ENCODE measurements around the gene MYH11. TPM values are rescaled to one million over a fixed set of nuclear protein-coding genes. Genes with fewer than 3 reads are reported as not detected.

MYH11 gene
- total RNA-seq, 1 donor from 2014 or later = 1.9 TPM

DNA sequence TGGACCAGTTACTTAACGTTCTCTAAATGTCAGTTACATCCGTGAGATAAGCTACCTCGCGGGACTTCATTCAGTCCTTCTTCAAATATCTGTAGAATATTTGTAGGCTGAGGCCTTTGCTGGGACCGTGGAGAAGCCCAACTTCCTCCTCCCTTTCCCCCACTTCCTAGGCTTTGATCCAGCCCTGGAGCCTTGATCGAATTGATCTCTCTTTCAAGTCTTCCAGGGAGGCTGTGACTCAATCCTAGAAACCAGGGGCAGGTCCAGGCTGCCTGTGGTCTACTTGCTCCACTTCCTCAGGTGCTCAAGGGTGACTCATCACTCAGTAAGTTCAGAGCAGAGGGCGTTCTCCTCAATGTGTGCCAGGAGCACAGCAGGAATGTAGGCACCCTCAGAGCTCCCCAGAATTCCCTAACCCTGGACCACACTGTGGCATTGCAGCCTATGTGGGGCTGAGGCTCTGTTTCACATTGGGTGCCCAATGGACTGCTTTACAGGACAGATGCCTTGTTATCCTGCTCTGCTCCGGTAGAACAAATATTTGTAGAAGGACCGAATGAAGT lies 42.8 kb upstream of the MYH11 start:
- DNase-seq (ENCODE audit: extremely low spot score, unreplicated experiment) = no peak
- H3K9me3 Mint-ChIP-seq (ENCODE audit: unreplicated experiment) = no peaks in the 10 kb centered on the region
- no peak overlapping the region for H3K27ac Mint-ChIP-seq (ENCODE audit: unreplicated experiment)
- H3K4me3 Mint-ChIP-seq (ENCODE audit: unreplicated experiment) = no peak overlapping the region
- H3K27me3 Mint-ChIP-seq (ENCODE audit: unreplicated experiment) = peaks cover 2% of the 10 kb centered on the region
- no peaks in the 10 kb centered on the region for H3K36me3 Mint-ChIP-seq (ENCODE audit: unreplicated experiment)
- TF ChIP-seq, protein P1, sequence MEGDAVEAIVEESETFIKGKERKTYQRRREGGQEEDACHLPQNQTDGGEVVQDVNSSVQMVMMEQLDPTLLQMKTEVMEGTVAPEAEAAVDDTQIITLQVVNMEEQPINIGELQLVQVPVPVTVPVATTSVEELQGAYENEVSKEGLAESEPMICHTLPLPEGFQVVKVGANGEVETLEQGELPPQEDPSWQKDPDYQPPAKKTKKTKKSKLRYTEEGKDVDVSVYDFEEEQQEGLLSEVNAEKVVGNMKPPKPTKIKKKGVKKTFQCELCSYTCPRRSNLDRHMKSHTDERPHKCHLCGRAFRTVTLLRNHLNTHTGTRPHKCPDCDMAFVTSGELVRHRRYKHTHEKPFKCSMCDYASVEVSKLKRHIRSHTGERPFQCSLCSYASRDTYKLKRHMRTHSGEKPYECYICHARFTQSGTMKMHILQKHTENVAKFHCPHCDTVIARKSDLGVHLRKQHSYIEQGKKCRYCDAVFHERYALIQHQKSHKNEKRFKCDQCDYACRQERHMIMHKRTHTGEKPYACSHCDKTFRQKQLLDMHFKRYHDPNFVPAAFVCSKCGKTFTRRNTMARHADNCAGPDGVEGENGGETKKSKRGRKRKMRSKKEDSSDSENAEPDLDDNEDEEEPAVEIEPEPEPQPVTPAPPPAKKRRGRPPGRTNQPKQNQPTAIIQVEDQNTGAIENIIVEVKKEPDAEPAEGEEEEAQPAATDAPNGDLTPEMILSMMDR (IDR thresholded peaks at IDR 0.05) = no peak
- peaks cover 7% of the 10 kb centered on the region for H3K4me1 Mint-ChIP-seq (ENCODE audit: unreplicated experiment)

DNA sequence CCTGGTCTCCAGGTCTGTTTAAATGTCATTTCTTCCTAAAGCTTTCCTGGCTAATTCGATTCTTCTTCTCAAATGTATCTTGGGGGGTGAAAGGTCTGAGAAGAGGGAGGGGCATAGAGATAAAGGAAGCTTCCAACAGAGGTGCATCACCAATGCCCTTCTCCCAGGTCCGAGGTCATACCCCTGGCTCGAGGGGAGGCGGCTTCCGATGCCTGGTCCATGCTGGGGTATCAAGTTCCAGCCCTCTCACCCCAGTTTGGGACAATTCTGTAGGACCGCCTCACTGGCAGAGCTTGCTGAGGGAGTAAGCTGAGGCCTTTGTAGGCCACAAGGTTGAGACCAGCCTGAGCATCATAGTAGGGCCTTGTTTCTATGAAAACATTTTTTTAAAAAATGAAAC lies 41.8 kb upstream of the MYH11 start:
- Mint-ChIP-seq H3K4me1 (ENCODE audit: unreplicated experiment) (peaks cover 7% of the 10 kb centered on the region), H3K9me3 (ENCODE audit: unreplicated experiment) (no peaks in the 10 kb centered on the region), H3K36me3 (ENCODE audit: unreplicated experiment) (no peaks in the 10 kb centered on the region), H3K27ac (ENCODE audit: unreplicated experiment) (no peak overlapping the region), H3K27me3 (ENCODE audit: unreplicated experiment) (no peaks in the 10 kb centered on the region), H3K4me3 (ENCODE audit: unreplicated experiment) (no peak overlapping the region)
- TF ChIP-seq, protein P1 (IDR thresholded peaks at IDR 0.05) = no peak
- no peak for DNase-seq (ENCODE audit: extremely low spot score, unreplicated experiment)

DNA sequence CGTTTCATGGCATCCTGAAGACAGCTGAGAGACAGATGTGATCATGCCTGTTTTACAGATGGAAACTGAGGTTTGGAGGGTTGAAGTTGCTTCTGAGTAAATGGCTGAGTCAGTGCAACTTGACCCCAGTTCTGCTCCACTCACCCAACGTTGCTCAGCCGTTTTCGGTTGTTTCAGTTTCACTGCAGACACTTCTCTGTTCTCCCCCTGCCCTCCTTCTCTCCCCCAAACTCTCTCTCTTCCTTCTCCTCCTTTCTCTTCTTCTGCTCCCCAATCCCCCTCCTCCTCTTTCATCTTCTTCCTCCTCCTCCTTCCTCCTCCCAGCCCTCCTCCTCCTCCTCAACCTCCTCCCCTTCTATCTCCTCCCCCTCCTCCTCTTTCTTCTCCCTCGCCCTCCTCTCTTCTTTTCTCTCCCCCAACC lies 41.0 kb upstream of the MYH11 start:
- Mint-ChIP-seq H3K4me3 (ENCODE audit: unreplicated experiment) (no peak overlapping the region), H3K4me1 (ENCODE audit: unreplicated experiment) (peaks cover 7% of the 10 kb centered on the region), H3K27ac (ENCODE audit: unreplicated experiment) (no peak overlapping the region), H3K36me3 (ENCODE audit: unreplicated experiment) (no peaks in the 10 kb centered on the region), H3K27me3 (ENCODE audit: unreplicated experiment) (no peaks in the 10 kb centered on the region), H3K9me3 (ENCODE audit: unreplicated experiment) (no peaks in the 10 kb centered on the region)
- no peak for DNase-seq (ENCODE audit: extremely low spot score, unreplicated experiment)
- TF ChIP-seq, protein P1 (IDR thresholded peaks at IDR 0.05) = no peak

DNA sequence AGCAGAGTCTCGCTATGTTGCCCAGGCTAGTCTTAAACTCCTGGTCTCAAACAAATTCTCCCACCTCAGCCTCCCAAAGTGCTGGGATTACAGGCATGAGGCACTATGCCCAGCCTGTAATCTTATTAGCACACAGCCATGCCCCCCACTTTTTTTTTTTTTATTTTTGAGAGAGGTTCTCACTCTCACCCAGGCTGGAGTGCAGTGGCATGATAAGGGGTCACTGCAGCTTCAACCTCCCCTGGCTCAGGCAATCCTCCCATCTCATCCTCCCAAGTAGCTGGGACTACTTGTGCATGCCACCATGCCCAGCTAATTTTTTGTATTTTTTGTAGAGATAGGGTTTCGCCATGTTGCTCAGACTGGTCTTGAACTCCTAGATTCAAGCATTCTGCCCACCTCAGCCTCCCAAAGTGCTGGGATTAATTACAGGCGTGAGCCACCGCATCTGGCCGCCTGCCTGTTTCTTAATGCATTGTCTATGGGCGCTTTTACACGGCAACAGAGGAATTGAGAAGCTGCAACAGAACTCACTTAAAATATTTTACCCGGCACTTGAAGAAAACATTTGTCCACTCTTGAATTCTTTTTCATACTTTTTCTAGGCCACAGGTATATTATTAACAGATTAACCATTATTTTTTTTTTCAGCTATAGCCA lies 40.4 kb upstream of the MYH11 start:
- peaks cover 7% of the 10 kb centered on the region for H3K4me1 Mint-ChIP-seq (ENCODE audit: unreplicated experiment)
- H3K36me3 Mint-ChIP-seq (ENCODE audit: unreplicated experiment) = no peaks in the 10 kb centered on the region
- no peaks in the 10 kb centered on the region for H3K27me3 Mint-ChIP-seq (ENCODE audit: unreplicated experiment)
- no peak overlapping the region for H3K4me3 Mint-ChIP-seq (ENCODE audit: unreplicated experiment)
- DNase-seq (ENCODE audit: extremely low spot score, unreplicated experiment) = no peak
- no peak overlapping the region for H3K27ac Mint-ChIP-seq (ENCODE audit: unreplicated experiment)
- H3K9me3 Mint-ChIP-seq (ENCODE audit: unreplicated experiment) = no peaks in the 10 kb centered on the region
- TF ChIP-seq, protein P1 (IDR thresholded peaks at IDR 0.05) = no peak

DNA sequence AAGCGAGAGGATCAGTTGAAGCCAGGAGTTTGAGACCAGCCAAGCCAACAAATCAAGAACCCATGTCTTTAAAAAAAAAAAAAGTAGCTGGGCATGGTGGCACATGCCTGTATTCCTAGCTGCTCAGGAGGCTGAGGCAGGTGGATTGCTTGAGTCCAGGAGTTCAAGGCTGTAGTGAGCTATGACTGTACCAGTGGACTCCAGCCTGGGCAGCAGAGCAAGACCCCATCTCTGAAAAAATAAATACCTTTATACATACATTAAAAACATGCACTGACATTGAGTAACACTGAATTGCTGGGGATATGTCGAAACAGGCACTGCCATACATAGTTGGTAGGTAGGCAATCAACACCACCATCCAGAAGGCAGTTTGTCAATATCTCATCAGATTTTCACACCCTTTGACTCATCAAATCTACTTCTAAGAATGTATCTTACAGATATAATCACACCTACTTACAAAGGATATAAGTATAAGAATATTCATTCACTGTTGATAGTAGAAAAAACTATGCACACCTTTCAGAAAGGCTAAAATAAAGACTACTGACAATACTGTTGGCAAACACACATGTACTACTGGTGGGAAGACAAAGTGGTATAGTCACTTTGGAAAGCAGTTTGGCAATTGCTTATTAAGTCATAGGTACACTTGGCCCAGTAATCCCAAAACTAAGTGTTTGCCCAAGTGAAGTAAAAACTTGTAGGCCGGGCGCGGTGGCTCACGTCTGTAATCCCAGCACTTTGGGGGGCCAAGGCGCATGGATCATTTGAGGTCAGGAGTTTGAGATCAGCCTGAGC lies 37.9 kb upstream of the MYH11 start:
- Mint-ChIP-seq H3K27me3 (ENCODE audit: unreplicated experiment) (no peaks in the 10 kb centered on the region), H3K4me3 (ENCODE audit: unreplicated experiment) (no peak overlapping the region), H3K9me3 (ENCODE audit: unreplicated experiment) (no peaks in the 10 kb centered on the region)

More for the DNA sequence above, 37.9 kb upstream of the MYH11 start:
- TF ChIP-seq, protein P1 (IDR thresholded peaks at IDR 0.05) = no peak
- no peaks in the 10 kb centered on the region for H3K36me3 Mint-ChIP-seq (ENCODE audit: unreplicated experiment)
- no peak overlapping the region for H3K27ac Mint-ChIP-seq (ENCODE audit: unreplicated experiment)
- DNase-seq (ENCODE audit: extremely low spot score, unreplicated experiment) = no peak
- H3K4me1 Mint-ChIP-seq (ENCODE audit: unreplicated experiment) = peaks cover 7% of the 10 kb centered on the region
